IPS-18c (cell line): ENCODE results near the gene ISLR.
"Not testable (repeated sequence)": the region's sequence is repeated elsewhere in the genome, so short reads cannot be mapped to it uniquely, and the experiment has no call there.

Source experiments
- H3K4me3 ChIP-seq: 2 replicates; pipeline ENCODE4 v1.7.0; 2013; ENCODE audit warnings: low read depth, mild to moderate bottlenecking, low read length, moderate library complexity; ENCODE audit not compliant: insufficient read depth
- H3K9me3 ChIP-seq: one replicate; pipeline ENCODE4 v1.6.1; 2013; ENCODE audit warnings: mild to moderate bottlenecking, low read length, moderate library complexity; ENCODE audit not compliant: control insufficient read depth, insufficient read depth

Gene ISLR

GRCh38 chr15:74160390-74160789 is 13.1 kb upstream of the ISLR start:
- H3K9me3 ChIP-seq, H3K4me3 ChIP-seq: not testable (repeated sequence)

- not testable (repeated sequence) for H3K4me3 ChIP-seq, H3K9me3 ChIP-seq
Observed at GRCh38 chr15:74162195-74162536, 11.3 kb upstream of the ISLR start.

- Histone ChIP-seq H3K4me3 (no peak overlapping the region), H3K9me3 (no peaks in the 10 kb centered on the region)
Observed at GRCh38 chr15:74165461-74165860, 8.0 kb upstream of the ISLR start.

- H3K4me3 ChIP-seq: no peak overlapping the region
- no peaks in the 10 kb centered on the region for H3K9me3 ChIP-seq
Observed at GRCh38 chr15:74167891-74168331, 5.6 kb upstream of the ISLR start.

GRCh38 chr15:74168711-74169126 is 4.8 kb upstream of the ISLR start:
- Histone ChIP-seq H3K4me3 (no peak overlapping the region), H3K9me3 (no peaks in the 10 kb centered on the region)

GRCh38 chr15:74170071-74170844 is 3.3 kb upstream of the ISLR start:
- H3K9me3 ChIP-seq: no peaks in the 10 kb centered on the region
- no peak overlapping the region for H3K4me3 ChIP-seq

- Histone ChIP-seq H3K4me3 (no peak overlapping the region), H3K9me3 (no peaks in the 10 kb centered on the region)
Observed at GRCh38 chr15:74170875-74171578, 2.5 kb upstream of the ISLR start.

GRCh38 chr15:74171965-74172541 is 1.5 kb upstream of the ISLR start:
- Histone ChIP-seq H3K4me3 (no peak overlapping the region), H3K9me3 (no peaks in the 10 kb centered on the region)

GRCh38 chr15:74172701-74173379 is 670 bp upstream of the ISLR start:
- Histone ChIP-seq H3K9me3 (no peaks in the 10 kb centered on the region), H3K4me3 (no peak overlapping the region)

GRCh38 chr15:74174219-74174957 is 878 bp downstream of the ISLR start:
- Histone ChIP-seq H3K4me3 (no peak overlapping the region), H3K9me3 (no peaks in the 10 kb centered on the region)

GRCh38 chr15:74174958-74175253 is 1.4 kb downstream of the ISLR start:
- Histone ChIP-seq H3K4me3 (no peak overlapping the region), H3K9me3 (no peaks in the 10 kb centered on the region)

- no peak overlapping the region for H3K4me3 ChIP-seq
- H3K9me3 ChIP-seq: no peaks in the 10 kb centered on the region
Observed at GRCh38 chr15:74175271-74176191, 2.0 kb downstream of the ISLR start.

GRCh38 chr15:74176262-74177214 is 3.0 kb downstream of the ISLR start:
- H3K4me3 ChIP-seq: no peak overlapping the region
- H3K9me3 ChIP-seq: no peaks in the 10 kb centered on the region

- no peak overlapping the region for H3K4me3 ChIP-seq
- no peaks in the 10 kb centered on the region for H3K9me3 ChIP-seq
Observed at GRCh38 chr15:74178326-74179100, 5.0 kb downstream of the ISLR start.
